ENCODE results near the gene NR5A1.

The NR5A1 gene

DNA sequence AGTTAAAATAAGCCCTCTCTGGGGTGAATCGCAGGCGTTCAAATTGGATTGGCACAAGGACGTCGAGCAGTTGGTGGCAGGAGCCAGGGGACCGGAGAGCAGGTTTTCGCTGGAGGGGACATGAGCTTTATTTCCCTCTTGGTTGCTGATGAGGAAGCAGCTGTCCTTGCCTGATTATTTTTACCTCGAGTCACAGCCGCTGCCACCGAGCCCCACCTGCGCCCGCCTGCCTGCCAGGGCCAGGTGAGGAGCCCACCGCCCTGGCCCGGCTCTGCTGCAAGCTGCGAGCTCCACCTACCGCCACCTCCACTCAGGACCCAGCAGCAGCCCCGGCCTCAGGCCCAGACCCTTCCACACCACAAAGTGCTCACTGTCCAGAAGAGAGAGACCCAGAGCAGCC lies 65.9 kb downstream of the NR5A1 start:
- no peak for DNase-seq (ENCODE audit: low read depth in 2 of 2)

DNA sequence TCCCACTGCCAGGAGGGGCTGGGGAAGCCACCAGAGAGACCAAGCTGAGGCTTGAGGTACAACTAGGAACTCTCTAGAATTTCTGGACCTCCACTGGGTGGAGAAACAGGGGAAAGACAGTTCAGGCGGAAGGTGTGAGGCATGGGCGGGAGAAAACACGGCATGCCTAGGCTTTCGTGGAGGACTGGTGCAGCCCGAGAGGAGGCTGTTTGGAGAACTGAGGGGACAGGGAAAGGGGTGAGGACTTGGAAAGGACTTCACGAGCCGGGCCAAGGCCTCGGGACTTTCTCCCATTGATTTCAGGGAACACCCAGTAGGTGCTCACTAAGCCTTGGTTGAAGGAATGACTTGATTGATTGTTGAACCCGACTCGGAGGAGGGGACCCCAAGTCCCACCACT lies 66.4 kb downstream of the NR5A1 start:
- DNase-seq (ENCODE audit: low read depth in 2 of 2), result no peak

DNA sequence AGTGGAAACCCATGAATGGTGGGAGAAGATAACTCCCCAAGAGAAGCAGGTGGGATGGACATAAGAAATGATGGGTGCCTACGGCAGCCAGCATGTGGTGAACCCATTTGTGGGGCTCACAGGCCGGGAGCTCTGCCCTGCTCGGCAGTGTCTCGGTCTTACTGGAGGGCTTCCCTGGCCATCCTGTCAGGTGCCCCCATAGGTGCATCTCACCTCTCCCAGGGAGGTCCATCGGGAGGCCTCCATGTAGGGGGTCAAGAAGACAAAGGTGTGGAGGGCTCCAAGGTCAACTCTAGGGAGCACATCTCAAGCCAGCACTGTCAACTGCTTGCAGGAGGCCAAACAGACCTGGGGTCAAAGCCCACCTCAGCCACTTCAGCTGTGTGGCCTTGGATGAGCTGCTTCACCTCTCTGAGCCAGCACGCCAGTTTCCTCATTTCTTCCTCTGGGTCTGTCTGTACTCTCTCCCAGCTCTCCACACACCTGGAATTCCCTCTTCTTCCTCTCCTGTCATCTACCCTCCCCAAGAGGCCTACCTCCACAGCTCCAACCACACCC lies 67.4 kb downstream of the NR5A1 start:
- DNase-seq (ENCODE audit: low read depth in 2 of 2), result no peak

DNA sequence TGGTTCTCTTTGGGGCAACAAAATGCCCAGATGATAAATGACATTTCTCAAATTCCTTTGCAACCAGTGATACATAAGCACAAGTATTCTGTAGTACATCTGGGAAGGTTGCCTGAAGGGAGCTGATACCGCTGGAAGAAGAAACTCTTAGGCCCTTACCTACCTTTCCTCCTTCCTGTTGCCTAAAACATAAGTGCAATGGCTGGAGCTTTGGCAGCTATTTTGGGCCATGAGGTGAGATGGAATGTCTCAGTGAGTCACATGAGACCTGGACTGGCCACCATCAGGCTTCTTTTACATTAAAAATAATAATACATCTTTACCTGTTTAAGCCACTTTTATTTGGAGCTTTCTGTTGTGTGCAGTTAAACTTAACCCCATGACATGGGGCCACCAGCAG lies 68.1 kb downstream of the NR5A1 start:
- no peak for DNase-seq (ENCODE audit: low read depth in 2 of 2)

DNA sequence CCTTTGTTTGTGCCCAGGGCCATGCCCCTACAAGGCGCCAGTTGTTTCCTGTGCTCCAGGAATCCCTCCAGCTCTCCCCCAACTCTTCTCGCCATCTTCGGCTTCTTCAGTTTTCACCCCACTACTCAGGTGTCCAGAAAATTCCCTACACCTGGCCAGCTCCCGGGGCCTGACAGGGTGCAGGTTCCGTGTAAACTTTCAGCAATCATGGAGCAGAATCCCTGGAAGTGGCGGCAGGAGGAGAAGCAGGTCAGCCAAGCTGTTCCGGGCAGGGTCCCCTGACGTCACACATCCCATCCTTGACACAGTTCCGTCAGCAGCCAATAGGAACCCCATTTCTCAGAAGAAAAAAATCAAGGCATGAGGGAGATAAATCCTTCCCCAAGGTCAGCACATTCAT lies 69.1 kb downstream of the NR5A1 start:
- DNase-seq (ENCODE audit: low read depth in 2 of 2), result no peak

DNA sequence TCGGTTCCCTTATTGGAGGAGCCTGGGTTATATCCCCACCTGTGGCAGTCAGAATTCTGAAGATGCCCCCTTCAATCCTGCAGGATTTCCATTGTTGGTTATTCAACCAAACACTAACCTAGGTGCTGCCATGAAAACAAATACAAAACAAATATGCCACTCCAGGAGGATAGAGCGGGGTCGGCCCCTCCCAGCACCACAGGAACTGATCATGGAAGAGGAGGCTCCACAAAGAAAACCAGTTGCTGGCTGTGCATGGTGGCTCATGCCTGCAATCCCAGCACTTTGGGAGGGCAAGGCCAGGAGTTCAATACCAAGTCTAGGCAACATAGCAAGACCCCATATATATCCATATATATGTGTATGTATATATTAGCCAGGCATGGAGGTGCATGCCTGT lies 70.1 kb downstream of the NR5A1 start:
- no peak for DNase-seq (ENCODE audit: low read depth in 2 of 2)

DNA sequence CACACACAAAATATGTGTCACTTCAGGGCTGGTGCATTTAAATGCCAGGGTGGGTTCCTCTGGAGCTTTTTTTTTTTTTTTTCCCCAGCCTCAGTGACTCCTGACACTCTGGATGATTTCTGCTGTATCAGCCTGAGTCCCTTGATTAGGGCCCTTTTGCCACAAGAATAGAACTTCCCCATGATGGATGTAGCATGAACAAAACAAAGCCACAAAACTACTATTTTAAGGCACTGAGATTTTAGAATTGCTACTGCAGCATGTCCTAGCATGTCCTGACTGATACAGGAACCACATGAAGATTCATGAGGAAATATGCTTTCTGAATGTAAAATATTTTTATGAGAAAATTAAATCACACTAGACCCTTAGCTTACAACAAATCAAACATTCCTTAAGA lies 70.9 kb downstream of the NR5A1 start:
- DNase-seq (ENCODE audit: low read depth in 2 of 2), result no peak
